Keratinocyte (primary cell): Measurements from ENCODE around the gene EXOC6B.

ENCODE experiments used
- CTCF ChIP-seq, 3 experiments: IDR thresholded peaks in 1 of 3; conservative IDR thresholded peaks in 1 of 3; optimal IDR thresholded peaks in 1 of 3; 2 replicates in 2 of 3; 3 replicates in 1 of 3; pipeline versions ENCODE3 to v1.5.1; 2011; ENCODE audit warnings: low read length in 3 of 3, mild to moderate bottlenecking in 3 of 3, moderate library complexity in 2 of 3, control low read depth in 1 of 3, inconsistent platforms in 1 of 3; ENCODE audit not compliant: insufficient read depth in 2 of 3; ENCODE audit errors: extremely low read depth in 1 of 3
- EZH2 ChIP-seq: IDR thresholded peaks from one replicate; pipeline ENCODE4 v1.6.1; 2012; ENCODE audit warnings: inconsistent platforms, mild to moderate bottlenecking, low read length, moderate library complexity

DNA sequence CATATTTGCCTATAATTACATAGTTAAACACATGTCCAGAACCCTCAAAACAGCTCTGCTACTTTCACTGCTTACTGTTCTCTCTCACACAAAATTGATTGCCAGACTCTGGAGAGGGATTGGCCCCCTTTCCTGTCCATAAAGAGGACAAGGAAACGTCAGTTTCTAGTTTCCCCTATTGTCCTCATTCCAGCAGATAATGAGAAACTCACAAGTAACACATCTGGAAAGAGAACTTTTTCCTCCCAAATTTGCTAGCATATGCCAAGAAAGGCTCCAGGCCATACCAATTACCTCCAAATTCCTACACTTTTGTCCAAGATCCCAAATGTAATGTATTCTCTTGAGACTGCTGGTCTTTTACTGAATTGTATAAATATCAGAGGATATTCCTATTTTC, 200.5 kb downstream of the EXOC6B start:
- TF ChIP-seq CTCF (optimal IDR thresholded peaks at IDR 0.05 in 1 of 3, IDR thresholded peaks at IDR 0.05 in 1 of 3, conservative IDR thresholded peaks at IDR 0.05 in 1 of 3; ENCODE audit: extremely low read depth in 1 of 3, insufficient read depth in 2 of 3, low read length in 3 of 3) (no peak), EZH2 (no peak)
